Measurements from ENCODE around the gene CD3E. TPM values are rescaled to one million over a fixed set of nuclear protein-coding genes. Genes with fewer than 3 reads are reported as not detected.

CD3E gene
- total and polyA plus RNA-seq, 9 of the 15 experiments (the other 6 are each of a cell fraction or from before 2014, with no cell fraction given) = 0.07 to 0.62 (median 0.19) TPM; not detected in 5

- peaks cover 3% of the 10 kb centered on the region for H3K9me1 ChIP-seq (ENCODE audit: control insufficient read depth, insufficient read depth, low read length)
- FAIRE-seq (peak; percentile 46), ATAC-seq (no peak), DNase-seq (ENCODE audit: extremely low read depth in 1 of 4, low spot score in 3 of 4) (peak in 1 of 4 experiments; percentile 23)
- in situ Hi-C loops (cut with MboI) (no loop called here), intact Hi-C loops (cut with micrococcal nuclease) (loop anchor here (5.0 kb wide), 1 partner anchor 35 kb away; no protein-coding TSS in a partner anchor)
- H3K79me2 ChIP-seq (ENCODE audit: control insufficient read depth, insufficient read depth, low read length) = no peaks in the 10 kb centered on the region
- no peaks in the 10 kb centered on the region for H3K9me3 ChIP-seq (replicated peaks; ENCODE audit: control insufficient read depth, insufficient read depth, low read depth, low read length)
- peaks cover 0 to 7% of the 10 kb centered on the region in 2 experiments; a peak in 1 of 5 replicates for H3K27me3 ChIP-seq (ENCODE audit: control insufficient read depth in 2 of 2, insufficient read depth in 2 of 2, low read length in 2 of 2)
- TF ChIP-seq NFYB (IDR thresholded peaks at IDR 0.05; ENCODE audit: extremely low read depth, insufficient read length) (no peak), HDAC3 (IDR thresholded peaks at IDR 0.05; ENCODE audit: borderline replicate concordance, partially characterized antibody) (no peak), PBX2 (CRISPR knock-in tag; IDR thresholded peaks at IDR 0.05; ENCODE audit: low read depth) (no peak), PBX2 (tag; conservative IDR thresholded peaks at IDR 0.05; ENCODE audit: low read depth) (peak; percentile 57), PKNOX1 (IDR thresholded peaks at IDR 0.05) (peak; percentile 60; the same call in 1 of the 2 replicates), ZC3H8 (IDR thresholded peaks at IDR 0.05) (no peak), RAD51 (IDR thresholded peaks at IDR 0.05; ENCODE audit: borderline replicate concordance, low read depth) (no peak), HNRNPLL (IDR thresholded peaks at IDR 0.05; ENCODE audit: low read depth, low read length, poor library complexity, severe bottlenecking) (no peak), ZNF41 (CRISPR knock-in tag; conservative IDR thresholded peaks at IDR 0.05) (no peak), MEIS2 (IDR thresholded peaks at IDR 0.05; ENCODE audit: partially characterized antibody) (peak; percentile 80), ZC3H4 (CRISPR knock-in tag; IDR thresholded peaks at IDR 0.05; ENCODE audit: borderline replicate concordance) (no peak), CBFA2T3 (IDR thresholded peaks at IDR 0.05) (peak; percentile 23; the same call in 1 of the 2 replicates), ZNF699 (CRISPR knock-in tag; IDR thresholded peaks at IDR 0.05; ENCODE audit: insufficient replicate concordance) (no peak), ETV1 (tag; conservative IDR thresholded peaks at IDR 0.05; ENCODE audit: low read depth) (0 out of 2 replicates have a peak, but pooled peaks have one; percentile 9), DEAF1 (CRISPR knock-in tag; IDR thresholded peaks at IDR 0.05) (no peak), DPF2 (IDR thresholded peaks at IDR 0.05) (0 out of 2 replicates have a peak, but pooled peaks have one; percentile 30), CTBP1 (IDR thresholded peaks at IDR 0.05; ENCODE audit: borderline replicate concordance) (0 out of 2 replicates have a peak, but pooled peaks have one; percentile 18), HMBOX1 (IDR thresholded peaks at IDR 0.05) (peak; percentile 90)
- H3K4me2 ChIP-seq (ENCODE audit: insufficient read depth, low read length) = no peak overlapping the region
- ChIA-PET CTCF (ENCODE audit: low intra/inter-chr PET ratio) (no interaction called here), POLR2A (no interaction called here)
- H3K9ac ChIP-seq (ENCODE audit: insufficient read depth in 1 of 2, low read depth in 2 of 2, low read length in 2 of 2) = no peak overlapping the region
- no TSS peak for BruUV-seq (replicated peaks)
- peaks cover 18 to 38% of the 10 kb centered on the region in 2 experiments for H3K4me1 ChIP-seq (replicated peaks in 1 of 2; ENCODE audit: control insufficient read depth in 2 of 2, insufficient read depth in 2 of 2, low read length in 2 of 2)
- no peaks in the 10 kb centered on the region for H4K20me1 ChIP-seq (replicated peaks; ENCODE audit: control insufficient read depth, insufficient read depth, low read length)
- H3K27ac ChIP-seq (ENCODE audit: extremely low read depth, low read depth, low read length) = no peak overlapping the region
- WGBS (ENCODE audit: insufficient coverage, low coverage, missing lambda C conversion rate) = 18% methylated on average over 2 of the region's 2 CpGs
- H2AFZ ChIP-seq (ENCODE audit: low read depth, low read length) = no peak overlapping the region
- H3K4me3 ChIP-seq = no peak overlapping the region
- H3K36me3 ChIP-seq (ENCODE audit: control insufficient read depth, insufficient read depth, low read length) = no peaks in the 10 kb centered on the region
Measured at GRCh38 chr11:118312328-118312727, 7.8 kb downstream of the CD3E start.

Measured in K562 (cell line).